NCI-H146 treated with DMSO at 0.1 percent for 48 hours (cell line): Measurements from ENCODE around the gene SUCO.

Experiments used
- DNase-seq: peaks from one replicate; lab custom pipeline; 2025; ENCODE audit not compliant: unreplicated experiment; lab: John Stamatoyannopoulos, UW

Gene SUCO

DNA sequence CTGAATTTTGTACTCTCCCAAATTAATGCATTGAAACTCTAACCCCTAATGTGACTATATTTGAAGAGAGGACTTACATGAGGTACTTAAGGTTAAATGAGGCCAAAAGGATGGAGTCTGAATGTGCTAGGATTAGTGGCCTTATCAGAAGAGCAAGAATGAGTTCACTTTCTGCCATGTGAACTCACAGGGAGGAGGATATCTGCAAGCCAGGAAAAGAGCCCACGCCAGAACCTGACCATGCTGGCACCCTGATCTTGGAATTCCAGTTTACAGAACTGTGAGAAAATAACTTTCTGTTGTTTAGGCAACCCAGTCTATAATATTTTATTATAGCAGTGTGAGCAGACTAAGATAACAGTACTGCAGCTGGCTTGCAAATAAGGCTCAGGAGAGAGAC lies 113.7 kb downstream of the SUCO start:
- no peak for DNase-seq

DNA sequence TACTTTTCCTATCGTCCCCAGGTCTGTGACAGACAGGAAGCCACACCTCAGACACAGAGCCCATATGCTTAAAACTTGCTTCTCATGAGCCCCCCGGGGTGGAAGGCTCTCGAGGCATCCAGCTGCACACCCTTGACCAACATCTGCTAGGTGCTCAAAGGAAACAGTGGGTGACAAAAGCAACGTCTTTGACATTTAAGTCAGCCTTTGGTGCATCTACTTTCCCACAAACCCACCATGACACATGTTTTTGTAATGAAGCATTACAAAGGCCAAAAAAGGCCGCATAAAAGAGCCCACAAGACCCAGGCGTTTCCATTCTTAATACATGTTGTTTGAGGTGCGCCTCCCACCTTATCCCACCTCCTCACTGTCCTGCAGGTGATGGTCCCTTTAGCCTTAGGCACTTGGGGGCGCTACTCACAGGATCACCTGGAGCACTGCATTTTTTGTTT lies 114.2 kb downstream of the SUCO start:
- no peak for DNase-seq

GRCh38 chr1:172647987-172648386 lies 115.0 kb downstream of the SUCO start:
- DNase-seq = no peak

DNA sequence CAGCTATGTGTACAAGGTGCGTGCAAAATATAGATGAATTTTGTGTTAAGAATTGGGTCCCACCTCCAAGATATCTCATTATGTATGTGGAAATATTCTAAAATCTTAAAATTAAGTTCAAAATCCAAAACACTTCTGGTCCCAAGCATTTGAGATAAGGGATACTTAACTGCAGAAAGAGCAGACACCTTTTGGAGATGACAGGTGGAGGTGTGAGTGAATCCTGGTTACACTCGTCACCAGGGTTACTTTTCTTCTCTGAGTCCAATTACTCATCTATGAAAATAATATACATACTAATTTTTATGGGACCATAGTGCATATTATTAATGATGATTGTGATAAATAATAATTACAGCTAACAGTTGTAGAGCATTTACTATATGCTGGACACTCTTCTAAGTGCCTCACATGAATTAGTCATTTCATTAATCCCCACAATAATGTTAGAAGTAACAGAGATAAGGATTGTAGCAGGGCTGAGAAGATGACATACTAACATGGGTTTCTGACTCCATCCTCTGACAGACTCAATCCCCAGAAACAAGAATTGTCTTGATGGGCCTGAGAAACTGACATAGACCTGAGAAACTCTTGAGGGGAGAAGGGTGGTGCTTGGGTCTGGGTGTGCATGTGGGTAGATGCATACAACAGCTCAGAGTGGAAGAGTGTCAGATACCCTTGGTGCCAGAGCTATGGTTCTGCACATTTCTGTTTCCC lies 117.7 kb downstream of the SUCO start:
- DNase-seq = no peak

DNA sequence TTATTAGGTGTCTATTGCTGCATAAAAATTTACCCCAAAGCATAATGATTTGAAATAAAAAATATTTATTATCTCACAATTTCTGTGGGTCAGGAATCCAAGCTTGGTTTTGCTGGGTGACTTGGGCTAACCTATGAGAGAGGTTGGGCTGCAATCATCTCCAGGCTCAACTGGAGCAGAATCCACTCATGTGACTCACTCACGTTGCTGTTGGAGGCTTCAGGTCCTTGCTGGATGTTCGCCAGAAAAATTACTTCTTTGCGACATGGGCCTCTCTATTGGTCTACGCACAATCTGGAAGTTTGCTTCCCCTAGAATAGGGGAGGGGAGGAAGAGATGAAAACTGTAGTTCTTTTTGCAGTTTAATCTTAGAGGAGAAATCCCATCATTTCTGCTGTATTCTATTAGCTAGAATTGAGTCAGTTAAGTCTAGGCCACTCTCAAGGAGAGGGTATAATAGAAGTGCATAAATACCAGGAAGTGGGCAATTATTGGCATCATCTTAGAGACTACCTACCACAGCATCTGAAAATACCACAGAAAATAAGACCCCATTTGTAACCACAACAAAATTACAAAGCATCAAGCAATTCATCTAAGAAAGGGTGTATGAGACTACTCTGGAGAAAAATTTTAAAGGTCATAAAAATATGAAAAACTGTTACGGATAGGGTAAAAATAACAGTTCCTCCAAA lies 120.2 kb downstream of the SUCO start:
- no peak for DNase-seq

GRCh38 chr1:172654535-172654934 lies 121.6 kb downstream of the SUCO start:
- DNase-seq = no peak

- DNase-seq = no peak
Observed at GRCh38 chr1:172656576-172656975, 123.6 kb downstream of the SUCO start.

GRCh38 chr1:172657586-172657985 lies 124.6 kb downstream of the SUCO start:
- DNase-seq = no peak

DNA sequence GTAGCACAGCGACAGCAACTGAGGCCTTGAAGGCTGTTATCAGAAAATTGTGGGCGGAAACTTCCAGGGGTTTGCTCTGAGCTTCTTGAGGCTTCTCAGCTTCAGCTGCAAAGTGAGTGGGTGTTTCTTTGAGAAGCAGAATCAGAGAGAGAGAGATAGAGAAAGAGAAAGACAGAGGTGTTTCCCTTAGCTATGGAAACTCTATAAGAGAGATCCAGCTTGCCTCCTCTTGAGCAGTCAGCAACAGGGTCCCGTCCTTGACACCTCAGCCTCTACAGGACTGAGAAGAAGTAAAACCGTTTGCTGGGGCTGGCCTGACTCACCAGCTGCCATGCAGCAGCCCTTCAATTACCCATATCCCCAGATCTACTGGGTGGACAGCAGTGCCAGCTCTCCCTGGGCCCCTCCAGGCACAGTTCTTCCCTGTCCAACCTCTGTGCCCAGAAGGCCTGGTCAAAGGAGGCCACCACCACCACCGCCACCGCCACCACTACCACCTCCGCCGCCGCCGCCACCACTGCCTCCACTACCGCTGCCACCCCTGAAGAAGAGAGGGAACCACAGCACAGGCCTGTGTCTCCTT lies 126.0 kb downstream of the SUCO start, which contains the start of gene FASLG:
Gene FASLG (plus strand): TSS at position 233 of the 583 bp plus-strand sequence. CDS start 99 bp downstream, at position 332.
- DNase-seq = no peak

- no peak for DNase-seq
Observed at GRCh38 chr1:172661107-172661506, 128.2 kb downstream of the SUCO start.
